HG02885 (cell line): ENCODE data around the gene LTA.

Source experiments
- ATAC-seq: cut with Tn5 transposase; IDR thresholded peaks from one replicate; pipeline ENCODE4 v1.9.1; 2021; ENCODE audit warnings: mild to moderate bottlenecking; ENCODE audit not compliant: unreplicated experiment, poor library complexity

LTA gene, protein sequence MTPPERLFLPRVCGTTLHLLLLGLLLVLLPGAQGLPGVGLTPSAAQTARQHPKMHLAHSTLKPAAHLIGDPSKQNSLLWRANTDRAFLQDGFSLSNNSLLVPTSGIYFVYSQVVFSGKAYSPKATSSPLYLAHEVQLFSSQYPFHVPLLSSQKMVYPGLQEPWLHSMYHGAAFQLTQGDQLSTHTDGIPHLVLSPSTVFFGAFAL

DNA sequence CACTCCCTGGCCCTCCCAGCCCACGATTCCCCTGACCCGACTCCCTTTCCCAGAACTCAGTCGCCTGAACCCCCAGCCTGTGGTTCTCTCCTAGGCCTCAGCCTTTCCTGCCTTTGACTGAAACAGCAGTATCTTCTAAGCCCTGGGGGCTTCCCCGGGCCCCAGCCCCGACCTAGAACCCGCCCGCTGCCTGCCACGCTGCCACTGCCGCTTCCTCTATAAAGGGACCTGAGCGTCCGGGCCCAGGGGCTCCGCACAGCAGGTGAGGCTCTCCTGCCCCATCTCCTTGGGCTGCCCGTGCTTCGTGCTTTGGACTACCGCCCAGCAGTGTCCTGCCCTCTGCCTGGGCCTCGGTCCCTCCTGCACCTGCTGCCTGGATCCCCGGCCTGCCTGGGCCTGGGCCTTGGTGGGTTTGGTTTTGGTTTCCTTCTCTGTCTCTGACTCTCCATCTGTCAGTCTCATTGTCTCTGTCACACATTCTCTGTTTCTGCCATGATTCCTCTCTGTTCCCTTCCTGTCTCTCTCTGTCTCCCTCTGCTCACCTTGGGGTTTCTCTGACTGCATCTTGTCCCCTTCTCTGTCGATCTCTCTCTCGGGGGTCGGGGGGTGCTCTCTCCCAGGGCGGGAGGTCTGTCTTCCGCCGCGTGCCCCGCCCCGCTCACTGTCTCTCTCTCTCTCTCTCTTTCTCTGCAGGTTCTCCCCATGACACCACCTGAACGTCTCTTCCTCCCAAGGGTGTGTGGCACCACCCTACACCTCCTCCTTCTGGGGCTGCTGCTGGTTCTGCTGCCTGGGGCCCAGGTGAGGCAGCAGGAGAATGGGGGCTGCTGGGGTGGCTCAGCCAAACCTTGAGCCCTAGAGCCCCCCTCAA, at the start of gene LTA:
LTA (plus strand) TSS at position 249 of the 871 bp plus-strand sequence; CDS start at position 703, 454 bp downstream.
- peak; percentile 39 for ATAC-seq

DNA sequence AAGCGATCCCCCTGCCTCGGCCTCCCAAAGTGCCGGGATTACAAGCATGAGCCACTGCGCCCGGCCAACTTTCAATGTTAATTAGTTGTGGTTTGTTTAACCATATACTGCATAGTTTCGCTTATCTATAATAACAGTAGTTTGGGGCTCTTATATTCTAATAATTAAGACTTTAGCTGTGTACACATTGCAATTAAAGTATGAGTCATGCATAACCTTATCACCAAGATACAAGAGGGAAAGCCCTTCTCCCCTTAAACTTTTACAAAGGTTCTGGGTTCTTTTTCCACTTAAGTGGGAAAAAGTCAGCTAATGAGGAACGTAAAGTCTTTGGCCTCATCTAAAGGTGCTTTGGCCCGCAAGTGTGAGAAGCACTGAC, 46.5 kb upstream of the LTA start:
- ATAC-seq = no peak

DNA sequence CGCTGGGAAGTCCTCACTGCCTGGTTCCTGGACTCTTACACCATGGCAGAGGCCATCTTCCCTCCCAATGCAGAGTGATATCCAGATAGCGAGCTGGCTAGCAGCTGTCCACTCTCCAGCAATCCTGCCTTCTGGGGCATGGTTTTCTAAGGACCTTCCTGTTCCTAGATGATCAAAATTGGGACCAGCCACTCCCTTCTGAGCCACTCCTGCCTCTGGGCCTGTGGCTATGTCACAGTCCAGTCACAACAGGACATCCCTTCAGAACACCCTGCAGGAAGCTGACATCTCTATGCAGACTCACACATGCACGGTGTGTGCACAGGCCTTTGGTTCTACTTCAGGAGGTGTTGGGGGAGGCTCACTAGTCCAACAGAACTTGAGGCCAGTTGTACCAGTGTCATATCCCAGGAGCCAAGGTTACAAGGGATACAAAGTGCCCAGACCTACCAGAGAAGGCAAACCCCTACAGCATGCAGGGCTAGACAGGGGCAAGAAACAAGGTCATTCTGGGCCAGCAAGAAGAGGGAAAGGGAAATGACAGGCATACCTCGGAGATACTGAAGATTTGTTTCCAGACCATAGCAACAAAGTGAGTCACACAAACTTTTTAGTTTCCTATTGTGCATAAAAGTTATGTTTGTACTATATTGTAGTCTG, 46.0 kb upstream of the LTA start:
- ATAC-seq = no peak

DNA sequence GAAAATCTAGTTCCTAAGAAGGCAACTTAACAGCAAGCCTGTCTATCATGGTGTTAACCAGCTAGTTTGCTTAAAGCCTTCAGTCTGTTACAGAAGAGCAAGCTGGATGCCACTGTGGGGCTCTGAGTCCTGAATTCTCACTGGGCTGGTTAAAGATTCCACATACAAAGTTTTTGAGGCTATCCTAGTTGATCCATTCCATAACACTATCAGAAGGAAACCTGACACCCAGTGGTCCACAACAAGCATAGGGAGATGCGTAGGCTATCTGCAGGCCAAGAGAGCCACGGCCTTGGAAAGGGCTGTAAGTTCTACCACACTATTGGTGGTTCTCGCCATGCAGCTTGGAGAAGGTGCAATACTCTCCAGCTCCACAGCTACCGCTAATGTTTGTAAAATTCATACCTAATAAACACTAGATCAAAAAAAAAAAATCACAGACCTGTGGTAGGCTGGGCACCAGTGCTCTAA, 43.7 kb upstream of the LTA start:
- no peak for ATAC-seq

DNA sequence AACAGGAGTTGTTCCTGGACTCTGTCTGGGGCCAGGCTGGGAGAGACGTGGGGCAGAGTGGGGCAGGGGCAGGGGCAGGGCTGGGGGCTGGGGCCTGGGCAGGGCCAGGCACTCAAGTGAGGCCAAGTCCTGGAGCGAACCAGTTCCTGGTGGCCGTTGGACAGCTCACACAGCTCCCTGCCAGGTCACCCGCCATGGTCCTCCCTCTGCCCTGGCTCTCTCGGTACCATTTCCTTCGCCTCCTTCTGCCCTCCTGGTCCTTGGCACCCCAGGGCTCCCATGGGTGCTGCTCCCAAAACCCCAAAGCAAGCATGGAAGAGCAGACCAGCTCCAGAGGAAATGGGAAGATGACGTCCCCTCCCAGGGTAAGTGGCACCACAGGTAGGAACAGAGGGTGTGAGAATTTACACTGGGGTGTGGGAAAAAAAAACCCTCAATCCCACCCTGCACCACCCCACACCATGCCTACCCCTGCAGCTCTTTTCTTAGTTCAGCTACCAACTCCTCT, 43.2 kb upstream of the LTA start, which contains the start of gene MCCD1:
MCCD1 (plus strand) TSS at position 142 of the 508 bp plus-strand sequence; CDS start at position 195, 53 bp downstream.
- ATAC-seq = no peak

DNA sequence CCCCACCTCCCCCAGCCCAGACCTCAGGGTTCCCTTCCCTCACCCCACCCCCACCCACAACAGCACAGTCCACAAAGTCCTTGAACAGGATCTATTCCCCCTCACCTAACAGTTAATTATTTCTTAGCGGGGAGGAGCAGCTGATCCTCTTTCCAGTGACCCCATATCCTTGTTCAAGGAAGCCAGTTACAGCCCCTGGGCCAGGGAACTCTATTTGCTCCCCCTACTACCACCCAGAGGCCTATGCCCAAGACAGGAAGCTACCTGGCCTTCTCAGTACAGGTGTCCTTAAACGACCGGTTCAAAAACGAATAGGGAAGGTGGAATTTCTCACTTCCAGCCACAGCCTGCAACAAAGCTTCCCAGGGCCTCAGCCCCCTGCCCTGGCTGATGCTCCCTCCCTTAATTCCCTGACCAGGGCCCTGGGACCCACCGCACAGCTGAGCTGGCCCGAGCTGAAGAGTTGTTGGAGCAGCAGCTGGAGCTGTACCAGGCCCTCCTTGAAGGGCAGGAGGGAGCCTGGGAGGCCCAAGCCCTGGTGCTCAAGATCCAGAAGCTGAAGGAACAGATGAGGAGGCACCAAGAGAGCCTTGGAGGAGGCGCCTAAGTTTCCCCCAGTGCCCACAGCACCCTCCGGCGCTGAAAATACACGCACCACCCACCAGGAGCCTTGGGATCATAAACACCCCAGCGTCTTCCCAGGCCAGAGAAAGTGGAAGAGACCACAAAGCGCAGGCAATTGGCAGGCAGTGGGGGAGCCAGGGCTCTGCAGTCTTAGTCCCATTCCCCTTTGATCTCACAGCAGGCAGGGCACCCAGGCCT, 42.5 kb upstream of the LTA start:
- ATAC-seq = no peak

DNA sequence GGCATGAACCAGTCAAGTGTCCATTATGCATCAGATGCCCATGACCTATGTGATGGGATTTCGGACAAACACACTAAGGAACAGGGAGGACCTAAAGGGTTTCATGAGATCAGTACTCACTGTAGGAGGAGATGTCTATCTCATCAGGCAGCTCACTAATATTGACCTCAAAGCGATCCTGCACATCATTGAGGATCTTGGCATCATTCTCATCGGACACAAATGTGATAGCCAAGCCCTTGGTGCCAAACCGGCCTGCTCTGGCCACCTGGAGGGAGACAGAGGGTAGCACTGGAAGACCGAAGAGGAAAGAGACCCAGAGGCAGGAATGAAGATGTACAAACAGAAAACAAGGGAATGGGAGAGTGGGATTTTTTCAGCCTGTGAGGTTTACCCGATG, 41.4 kb upstream of the LTA start:
- no peak for ATAC-seq

DNA sequence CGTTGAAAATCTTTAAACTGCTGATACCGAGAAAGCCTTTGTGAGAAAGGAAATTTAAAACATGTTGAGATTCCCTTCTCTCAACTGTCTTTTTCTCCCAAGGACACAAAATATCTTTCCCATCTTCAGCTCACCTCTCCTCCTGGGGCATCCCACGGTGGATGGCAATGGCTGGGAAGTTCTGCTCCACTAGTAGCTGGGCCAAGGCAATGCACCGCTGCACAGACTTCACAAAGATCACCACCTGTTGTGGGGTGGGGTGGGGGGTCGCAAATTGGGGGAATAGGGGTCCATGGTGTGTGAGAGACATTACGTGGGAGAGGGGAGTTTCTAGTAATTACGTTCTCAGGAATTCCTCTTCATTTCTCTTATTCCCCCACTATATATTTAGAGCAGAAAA, 40.9 kb upstream of the LTA start:
- no peak for ATAC-seq

DNA sequence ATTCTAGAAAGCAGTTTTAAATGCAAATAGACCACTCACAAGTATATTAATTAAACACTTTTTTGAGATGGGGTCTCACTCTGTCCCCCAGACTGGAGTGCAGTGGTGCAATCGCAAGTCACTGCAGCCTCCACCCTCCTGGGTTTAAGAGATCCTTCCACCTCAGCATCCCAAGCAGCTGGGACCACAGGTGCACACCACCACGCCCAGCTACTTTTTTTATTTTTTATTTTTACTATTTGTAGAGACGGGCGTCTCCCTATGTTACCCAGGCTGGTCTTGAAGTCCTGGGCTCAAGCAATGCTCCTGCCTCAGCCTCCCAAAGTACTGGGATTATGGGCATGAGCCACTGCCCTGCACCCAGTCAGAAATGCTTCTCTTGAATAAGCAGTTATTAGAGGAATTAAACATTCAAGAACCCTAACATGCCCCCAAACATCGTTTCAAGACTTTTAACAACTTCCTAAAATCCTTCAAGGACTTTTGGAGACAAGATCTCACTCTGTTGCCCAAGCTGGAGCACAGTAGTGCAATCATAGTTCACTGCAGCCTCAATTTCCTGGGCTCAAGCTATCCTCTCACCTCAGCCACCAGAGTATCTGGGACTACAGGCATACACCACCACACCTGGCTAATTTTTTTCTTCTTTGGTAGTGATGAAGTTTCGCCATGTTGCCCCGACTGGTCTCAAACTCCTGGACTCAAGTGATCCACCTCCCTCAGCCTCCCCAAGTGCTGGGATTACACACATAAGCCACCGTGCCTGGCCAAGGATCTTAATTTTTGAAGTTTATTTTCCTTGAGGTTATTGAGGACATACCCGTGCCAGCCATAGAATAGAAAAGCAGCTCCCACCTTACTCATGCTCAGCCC, 40.1 kb upstream of the LTA start:
- no peak for ATAC-seq

DNA sequence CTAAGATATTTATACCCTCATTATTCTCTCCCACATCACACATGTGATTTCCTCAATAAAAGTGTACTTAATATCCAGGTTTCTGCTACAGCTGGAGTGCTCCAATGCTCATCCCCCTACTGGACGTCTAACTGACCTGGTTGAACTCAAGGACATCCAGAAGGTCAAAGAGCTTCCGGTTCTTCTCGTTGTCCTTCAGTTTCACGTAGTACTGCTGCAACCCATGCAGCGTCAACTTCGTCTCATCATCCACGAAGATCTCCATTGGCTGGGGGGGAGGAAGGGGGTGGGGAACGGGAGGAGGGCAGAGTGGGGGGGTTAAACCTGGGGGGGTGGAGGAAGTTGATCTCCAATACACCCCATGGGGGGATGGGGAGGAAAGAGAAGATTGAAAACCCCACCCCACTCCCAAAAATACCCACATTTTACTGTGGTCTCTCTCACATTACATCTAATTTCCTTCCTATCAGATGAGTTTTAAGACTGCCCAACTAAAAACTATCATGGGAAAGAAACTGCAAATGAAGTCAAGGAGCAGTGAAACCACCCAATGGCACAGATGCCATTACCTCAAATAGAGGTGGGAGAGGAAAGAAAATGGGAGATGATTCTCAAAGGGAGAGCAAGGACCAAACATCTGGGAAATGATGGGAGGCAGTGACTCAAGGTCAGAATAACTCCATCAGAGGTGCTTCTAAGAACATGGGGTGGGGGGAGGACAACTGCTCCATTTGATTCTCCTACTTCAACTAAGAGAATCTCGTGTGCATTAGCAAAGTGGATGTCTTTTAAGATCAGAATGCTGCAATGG, 39.2 kb upstream of the LTA start:
- ATAC-seq = no peak

DNA sequence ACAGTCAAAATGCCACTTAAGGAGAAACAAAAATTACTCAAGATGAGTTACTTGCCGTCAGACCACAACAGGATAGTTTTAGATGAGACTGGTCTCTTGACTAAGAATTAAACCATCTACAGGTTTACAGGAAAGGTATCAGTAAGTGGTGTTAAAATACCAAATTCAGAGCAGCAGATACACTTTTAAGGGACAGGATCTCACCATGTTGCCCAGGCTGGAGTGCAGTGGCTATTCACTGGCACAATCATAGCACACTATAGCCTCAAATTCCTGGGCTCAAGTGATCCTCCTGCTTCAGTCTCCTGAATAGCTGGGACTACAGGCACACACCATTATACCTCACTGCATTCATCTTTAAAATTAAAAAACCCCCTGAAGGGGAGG, 38.6 kb upstream of the LTA start:
- no peak for ATAC-seq

DNA sequence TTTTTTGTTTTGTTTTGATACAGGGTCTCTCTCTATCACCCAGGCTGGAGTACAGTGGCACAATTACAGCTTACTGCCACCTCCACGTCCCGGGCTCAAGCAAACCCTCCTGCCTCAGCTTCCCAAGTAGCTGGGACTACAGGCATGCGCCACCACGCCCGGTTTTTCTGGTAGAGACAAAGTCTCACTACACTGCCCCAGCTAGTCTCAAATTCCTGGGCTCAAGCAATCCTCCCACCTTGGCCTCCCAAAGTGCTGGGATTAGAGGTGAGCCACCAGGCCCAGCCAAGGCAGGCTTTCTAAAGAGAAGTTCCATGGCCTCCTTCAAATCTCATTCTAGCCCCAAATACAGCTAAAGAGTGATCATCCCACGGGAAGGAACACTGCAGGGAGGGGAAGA, 38.1 kb upstream of the LTA start:
- ATAC-seq = no peak

DNA sequence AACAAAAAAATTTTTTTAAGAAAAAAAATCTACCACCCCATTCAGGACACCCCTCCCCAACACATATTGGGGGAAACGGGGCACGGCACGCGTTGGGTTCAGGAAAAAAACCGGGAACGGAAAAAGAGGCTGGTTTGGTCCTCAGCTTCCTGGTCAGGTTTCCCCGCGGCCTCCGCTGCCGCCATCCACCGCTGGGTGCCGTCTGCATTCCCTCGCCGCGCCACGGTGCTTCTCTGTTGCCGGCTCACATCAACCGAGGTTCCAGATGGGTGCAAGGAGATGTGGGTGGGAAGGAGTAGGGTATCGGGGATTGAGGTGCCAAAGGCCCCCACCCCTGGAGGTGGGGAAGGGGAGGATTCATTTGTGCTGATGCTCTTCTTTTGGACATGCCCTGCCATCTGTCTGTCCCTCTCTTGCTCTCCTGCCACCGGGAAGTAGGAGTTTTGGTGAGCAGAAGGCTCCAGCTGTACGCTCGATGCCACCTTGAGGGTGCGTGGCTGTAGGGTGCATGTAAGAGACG, 37.5 kb upstream of the LTA start:
- no peak for ATAC-seq

DNA sequence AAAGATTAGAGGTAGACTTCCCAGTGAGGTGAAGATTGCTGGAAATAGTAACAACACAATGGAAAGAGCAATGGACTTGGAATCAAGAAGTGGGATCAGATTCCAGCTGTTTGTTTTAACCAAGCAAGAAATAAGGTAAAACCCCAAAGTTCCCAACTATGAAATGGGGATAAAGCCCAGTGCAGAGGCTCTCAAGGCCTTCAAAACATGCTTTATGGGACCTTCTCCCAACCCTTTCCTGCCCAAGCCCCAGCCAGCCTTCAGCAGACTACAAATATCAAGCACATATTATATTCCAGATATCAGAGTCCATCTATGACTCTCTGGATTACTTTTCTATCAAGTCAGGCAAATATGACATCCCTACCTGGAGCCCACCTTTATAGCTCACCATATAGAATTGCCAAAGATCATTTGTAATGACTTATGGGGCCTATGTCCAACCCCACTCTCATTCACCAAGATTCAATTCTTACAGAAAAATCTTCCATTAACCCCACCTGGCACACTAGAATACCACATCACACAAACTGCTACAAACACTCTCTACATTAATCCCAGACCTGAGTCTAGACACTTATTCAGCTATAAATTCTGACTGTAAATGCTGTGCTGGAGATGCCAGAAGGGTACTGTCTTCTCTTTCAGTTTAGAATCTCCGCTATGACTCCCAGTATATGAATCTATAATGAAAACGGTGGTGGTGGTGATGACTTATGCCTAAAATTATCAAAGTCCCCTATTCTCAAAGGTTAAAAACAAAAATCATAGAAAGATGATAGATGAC, 36.4 kb upstream of the LTA start:
- no peak for ATAC-seq

DNA sequence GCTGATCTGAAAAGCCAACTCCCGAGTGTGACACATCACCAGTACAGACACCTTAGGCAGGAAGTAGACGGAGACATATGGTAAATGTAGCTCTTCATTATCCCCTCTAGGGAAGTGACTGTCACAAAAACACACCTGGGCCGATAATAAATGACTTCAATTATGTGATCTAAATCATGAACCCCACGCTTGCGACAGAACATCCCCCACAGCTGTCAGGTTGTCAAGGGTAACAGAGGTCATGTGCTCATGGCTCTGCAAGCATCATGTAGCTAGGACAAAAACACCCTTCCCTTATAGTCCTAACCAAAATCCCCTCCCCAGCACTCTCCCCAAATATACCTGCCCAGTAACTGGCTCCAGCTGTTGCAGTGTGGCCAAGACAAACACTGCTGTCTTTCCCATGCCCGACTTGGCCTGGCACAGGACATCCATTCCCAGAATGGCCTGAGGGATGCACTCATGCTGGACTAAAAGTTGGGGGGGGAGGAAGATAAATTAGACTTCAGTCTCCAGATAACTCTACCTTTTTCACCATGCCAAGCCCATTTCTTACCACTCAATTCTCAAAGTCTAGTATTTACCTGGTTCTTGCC, 33.2 kb upstream of the LTA start:
- no peak for ATAC-seq

DNA sequence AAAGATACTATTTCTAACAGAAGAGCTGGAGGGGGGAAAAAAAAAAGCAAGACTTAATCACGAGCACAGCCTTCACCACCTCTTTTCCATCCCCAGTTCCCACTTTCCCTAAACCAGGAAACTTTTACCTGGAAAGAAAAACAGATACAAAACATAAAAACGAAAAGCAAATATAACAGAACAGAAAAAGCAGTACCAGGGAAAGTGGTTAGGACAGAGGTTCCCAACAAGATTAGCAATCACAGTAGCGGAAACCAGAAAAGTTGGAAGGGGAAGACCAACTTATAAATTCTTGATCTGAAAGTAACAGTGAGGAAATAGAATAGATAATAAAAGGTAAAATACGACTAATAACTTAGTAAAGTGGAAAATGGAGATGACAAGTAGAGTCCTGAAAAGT, 31.4 kb upstream of the LTA start:
- ATAC-seq = no peak

DNA sequence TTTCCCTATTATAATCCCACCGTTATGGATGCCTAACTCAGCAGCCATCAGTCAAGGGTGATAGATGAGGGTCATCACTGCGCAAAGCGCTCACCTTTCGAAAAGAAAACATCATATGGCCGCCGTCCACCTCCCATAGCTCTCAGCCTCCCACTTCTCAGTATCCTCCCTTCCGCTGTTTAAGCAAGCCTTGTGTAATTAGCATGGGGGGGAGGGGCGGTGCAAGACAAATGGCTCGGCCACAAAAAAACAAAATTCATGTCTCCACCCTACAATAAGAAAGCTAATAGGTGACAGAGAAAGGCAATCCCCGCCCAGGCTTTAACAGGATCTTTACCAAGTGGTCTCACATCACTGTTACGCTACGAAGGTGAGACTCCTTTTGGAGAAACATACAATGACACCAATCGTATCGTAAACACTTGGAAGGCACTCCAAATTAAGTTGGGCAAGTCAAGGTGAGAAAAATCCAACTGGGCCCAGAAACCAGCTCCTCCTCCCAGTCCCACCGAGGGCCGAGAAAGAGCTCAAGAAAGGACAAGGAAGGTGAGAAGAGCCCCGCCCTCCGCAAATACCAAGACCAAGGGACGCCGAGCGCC, 30.9 kb upstream of the LTA start:
- ATAC-seq = peak; percentile 26
